Raji (cell line): ENCODE results near the gene TBC1D4.

ENCODE experiments used
- POLR2A ChIP-seq: IDR thresholded peaks from 2 replicates; pipeline ENCODE4 v1.6.1; 2011; ENCODE audit warnings: low read depth, low read length, control low read depth; ENCODE audit not compliant: insufficient read depth

TBC1D4 gene, protein sequence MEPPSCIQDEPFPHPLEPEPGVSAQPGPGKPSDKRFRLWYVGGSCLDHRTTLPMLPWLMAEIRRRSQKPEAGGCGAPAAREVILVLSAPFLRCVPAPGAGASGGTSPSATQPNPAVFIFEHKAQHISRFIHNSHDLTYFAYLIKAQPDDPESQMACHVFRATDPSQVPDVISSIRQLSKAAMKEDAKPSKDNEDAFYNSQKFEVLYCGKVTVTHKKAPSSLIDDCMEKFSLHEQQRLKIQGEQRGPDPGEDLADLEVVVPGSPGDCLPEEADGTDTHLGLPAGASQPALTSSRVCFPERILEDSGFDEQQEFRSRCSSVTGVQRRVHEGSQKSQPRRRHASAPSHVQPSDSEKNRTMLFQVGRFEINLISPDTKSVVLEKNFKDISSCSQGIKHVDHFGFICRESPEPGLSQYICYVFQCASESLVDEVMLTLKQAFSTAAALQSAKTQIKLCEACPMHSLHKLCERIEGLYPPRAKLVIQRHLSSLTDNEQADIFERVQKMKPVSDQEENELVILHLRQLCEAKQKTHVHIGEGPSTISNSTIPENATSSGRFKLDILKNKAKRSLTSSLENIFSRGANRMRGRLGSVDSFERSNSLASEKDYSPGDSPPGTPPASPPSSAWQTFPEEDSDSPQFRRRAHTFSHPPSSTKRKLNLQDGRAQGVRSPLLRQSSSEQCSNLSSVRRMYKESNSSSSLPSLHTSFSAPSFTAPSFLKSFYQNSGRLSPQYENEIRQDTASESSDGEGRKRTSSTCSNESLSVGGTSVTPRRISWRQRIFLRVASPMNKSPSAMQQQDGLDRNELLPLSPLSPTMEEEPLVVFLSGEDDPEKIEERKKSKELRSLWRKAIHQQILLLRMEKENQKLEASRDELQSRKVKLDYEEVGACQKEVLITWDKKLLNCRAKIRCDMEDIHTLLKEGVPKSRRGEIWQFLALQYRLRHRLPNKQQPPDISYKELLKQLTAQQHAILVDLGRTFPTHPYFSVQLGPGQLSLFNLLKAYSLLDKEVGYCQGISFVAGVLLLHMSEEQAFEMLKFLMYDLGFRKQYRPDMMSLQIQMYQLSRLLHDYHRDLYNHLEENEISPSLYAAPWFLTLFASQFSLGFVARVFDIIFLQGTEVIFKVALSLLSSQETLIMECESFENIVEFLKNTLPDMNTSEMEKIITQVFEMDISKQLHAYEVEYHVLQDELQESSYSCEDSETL (N-terminal part only)

DNA sequence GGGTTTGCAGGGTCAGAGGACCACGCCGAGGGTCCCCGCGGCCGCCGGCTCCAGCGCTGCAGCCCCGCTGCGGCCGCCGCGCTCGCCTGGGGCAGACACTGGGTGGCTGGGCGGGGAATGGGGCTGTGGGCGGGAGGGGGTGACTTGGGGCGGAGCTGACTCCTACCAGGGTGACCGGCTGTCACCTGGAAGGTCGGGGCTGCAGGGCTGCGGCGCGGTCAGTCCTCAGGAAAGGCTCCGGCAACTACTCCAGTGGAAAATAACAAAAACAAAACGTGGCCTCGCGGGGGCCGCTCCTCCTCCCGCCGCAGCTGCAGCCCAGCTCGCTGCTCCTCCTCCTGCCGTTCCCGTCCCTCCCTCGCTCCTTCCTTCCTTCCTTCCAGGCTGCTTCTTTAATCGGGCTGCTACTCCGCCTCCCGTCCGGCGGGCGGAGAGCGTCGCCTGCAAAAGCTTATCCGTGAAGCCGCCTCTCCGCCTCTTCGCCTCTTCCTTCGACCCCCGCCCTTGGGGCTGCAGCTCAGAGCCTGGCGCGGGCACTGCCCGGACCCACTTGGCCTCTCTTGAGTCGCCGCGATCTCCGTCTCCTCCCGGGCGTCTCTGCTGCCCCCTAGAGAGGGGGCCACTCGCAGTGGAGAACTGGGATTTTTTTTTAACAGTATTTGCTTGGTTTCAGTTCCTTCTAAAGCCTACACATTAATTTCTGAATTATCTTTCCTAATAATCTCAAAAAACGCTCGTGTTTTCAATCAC lies at the start of gene TBC1D4:
TBC1D4 (minus strand) TSS at position 100 of the 750 bp plus-strand sequence. CDS start 402 bp downstream, outside the sequence.
- no peak for TF ChIP-seq POLR2A

DNA sequence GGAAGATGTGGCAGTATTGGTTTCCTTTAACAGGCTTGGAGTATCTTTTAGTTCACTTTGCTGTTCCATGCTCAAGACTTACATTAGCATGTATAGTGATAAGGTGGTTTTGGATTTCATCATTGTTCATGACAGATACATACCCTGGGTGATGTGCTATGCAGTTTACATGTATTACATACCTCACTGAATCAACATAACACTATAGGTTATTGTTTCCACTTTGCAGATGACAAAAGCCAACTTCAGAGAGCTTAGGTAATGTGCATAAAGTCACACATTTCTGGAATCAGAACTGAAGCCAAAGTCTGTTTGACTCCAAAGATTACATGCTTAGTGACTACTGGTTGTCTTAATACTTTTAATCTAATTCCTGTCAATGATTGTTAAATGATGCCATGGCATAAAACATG lies 48.6 kb upstream of the TBC1D4 start:
- TF ChIP-seq POLR2A = no peak

DNA sequence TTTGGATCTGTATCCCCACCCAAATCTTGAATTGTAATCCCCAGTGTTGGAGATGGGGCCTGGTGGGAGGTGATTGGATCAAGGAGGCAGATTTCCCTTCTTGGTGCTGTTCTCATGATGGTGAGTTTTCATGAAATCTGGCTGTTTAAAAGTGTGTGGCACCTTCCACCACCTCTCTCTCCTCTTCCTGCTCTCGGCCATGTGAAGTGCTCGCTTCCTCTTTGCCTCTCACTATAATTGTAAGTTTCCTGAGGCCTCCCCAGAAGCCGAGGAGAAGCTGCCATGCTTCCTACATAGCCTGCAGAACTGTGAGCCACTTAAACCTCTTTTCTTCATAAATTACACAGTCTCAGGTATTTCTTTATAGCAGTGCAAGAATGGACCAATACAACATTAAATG lies 40.0 kb upstream of the TBC1D4 start:
- TF ChIP-seq POLR2A = no peak

DNA sequence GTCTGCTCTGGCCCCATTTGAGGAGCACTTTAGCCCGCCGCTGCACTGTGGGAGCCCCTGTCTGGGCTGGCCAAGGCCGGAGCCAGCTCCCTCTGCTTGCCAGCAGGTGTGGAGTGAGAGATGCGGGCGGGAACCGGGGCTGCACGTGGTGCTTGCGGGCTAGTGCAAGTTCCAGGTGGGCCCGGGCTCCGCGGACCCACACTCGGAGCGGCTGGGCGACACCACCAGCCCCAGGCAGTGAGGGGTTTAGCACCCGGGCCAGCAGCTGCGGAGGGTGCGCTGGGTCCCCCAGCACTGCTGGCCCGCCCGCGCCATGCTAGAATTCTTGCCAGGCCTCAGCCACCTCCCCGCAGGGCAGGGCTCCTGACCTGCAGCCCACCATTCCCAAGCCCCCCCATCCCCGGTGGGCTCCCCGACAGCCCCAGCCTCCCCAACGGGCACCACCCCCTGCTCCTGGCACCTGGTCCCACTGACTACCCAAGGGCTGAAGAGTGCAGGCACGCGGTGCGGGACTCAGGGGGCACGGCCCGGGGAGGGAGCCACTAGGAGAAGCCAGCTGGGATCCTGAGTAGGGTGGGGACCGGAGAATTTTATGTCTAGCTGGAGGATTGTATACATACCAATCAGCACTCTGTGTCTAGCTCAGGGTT lies 36.6 kb upstream of the TBC1D4 start:
- TF ChIP-seq POLR2A = no peak

DNA sequence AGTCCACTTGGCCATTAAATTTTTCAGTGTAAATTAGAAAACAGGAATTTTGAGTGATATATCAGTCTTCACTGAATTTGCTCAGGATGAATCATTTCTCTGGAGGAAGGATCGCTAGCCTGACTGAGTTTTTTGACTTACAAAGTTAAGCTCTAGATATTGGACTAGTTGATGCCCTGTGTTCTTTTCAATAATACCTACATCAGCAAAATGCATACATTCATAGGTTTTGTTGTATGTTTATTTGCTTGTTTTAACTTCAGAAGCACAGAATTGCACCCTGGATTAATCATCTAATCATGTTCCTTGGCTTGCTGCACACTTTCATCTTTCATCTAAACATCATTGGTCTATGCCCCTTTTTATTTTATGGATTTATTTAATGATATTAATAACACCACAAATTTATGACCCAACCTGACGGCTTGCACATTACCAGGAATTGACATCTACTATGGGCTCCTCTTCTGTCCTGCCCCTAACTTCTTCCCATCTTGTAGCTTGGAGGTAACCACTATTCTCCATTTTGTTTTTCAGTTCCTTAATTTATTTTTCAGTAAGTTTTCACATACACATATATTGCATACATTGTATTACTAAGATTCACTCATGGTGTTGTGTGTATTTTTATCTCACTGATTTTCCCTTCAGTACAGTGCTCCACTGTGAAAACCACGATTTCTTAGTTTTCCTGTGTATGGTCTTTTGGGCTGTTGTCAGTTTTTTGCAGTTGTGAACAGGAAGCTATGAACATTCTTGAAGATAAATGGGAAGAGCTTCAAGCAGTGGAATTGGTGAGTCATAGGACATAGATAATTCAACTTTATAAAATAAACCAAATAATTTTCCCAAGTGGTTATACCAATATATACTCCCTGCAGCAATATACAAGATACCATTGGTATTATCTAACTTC lies 32.4 kb upstream of the TBC1D4 start:
- no peak for TF ChIP-seq POLR2A

DNA sequence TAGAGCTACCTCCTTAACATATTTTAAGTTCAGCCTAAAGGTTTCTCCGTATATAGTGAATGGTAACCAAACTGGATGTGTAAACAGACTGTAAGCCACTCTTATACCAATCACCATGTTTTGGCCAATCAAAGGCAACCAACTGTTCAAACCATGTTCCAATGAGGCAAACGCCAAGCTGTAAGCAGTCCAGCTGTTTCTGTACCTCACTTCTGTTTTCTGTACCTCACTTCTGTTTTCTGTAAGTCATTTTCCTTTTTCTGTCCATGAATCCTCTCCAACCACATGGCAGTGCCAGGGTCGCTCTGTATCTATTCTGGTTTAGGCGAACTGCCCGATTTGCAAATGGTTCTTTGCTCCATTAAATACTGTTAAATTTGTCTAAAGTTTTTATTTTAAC lies 31.3 kb upstream of the TBC1D4 start:
- no peak for TF ChIP-seq POLR2A

DNA sequence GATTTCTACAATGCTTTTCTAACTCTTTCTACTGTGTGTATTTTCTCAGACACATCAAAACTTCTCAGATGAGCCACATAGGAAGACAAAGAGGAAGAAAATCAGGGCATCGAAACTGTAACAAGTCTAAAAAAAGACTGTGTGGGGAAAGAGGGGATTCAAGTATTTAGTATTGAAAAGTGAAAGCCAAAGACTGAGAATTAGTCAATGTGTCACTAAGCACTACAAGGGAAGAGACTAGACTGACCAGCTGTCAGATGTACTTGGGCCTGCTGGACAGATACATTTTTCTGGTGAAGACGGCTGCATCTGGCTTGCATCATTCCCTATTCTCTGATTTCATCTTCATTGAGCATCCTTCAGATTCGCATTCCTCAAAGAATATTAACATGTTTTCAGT lies 30.3 kb upstream of the TBC1D4 start:
- TF ChIP-seq POLR2A = no peak

DNA sequence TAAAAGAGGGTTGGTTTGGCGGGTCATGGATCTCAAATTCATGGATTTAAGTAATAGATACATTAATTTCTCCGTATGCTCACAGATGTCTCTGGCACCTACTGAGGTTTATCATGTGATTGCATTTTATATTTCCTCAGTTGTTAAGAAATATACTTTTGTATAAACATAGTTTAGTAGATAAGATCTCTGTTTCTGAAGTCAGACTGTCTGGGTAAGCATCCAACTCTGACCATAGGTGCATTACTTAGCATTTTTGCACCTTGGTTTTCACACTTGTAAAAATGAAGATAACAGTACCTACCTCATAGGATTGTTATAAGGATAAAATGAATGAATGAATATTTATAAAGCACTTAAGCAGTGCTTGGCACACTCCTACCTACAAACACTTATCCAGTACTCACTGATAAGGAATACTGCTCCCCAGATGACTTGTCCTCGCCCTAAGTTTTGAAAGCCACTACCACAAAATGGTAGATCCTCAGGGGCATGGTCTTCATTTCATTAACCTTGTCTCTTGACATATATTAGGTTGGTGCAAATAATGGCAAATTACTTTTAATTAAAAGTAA lies 29.2 kb upstream of the TBC1D4 start:
- TF ChIP-seq POLR2A = no peak

DNA sequence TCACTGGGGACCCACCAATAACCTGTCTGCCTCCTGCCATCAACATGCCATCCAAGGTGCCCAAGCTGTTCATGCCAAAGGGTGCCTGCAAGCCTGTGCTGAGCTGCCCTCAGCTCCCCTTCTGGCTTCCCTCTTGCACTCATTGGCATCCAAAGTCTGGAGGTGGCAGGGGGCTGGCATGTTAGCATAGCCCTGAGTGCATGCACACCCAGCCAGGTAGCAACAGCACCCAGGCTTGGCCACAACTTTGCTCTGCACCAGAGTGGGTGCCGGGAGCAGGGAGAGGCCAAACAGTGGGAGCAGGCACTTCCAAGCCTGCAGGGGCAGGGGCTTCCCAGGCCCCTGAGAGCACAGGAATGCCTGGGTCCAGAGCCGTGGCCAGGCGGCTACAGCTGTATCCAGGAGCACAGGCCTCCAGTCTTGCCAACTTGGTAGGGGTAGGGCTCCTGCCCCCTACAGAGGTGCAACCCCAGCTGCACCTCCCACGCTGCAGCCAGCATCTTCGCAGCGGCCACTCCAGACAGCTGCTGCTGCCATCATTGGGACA lies 26.1 kb upstream of the TBC1D4 start:
- no peak for TF ChIP-seq POLR2A

DNA sequence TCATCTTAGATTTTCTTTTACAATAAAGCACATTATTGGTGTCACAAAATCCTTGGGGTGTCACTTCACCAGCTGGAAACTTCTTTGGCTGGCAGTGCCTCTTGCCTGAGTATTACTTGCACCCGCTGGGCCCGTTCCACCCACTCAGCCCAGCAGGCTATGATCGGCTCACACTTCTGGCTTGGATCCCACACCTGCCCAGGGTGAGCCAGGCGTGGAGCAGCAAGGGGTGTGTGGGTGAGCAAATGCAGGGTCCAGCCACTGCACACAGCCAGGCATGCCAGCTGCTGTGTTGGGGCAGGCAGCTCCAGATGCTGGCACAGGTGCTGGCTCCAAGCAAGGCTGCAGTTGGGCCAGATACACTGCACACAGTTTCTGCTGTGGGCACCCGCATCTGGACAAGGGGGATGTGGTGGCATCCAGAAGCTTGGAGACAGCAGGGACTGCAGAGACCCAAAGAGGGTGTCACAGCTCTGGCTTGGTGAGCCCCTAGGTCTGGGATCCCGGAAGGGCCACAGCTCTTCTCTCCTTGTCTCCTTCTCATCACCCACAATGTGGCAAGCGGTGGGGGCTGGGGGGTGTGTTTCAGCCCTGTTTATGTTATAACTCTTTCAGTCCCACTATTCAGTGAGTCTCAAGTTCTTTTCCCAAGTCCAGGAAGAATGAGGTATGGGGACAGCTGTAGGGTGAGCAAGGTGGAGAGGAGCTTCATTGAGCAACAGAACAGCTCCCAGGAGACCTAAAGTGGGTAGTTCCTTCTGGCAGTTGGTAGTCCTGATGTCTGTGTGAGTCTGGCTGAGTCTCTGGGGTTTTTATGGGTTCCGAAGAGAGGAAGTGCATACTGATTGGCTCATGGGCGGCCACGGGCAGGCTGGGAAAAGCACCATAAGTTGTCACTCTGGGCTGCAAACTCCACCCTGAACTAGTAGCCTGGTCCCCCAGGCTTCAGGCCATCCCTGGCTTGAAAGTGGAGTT lies 25.3 kb upstream of the TBC1D4 start:
- TF ChIP-seq POLR2A = no peak

DNA sequence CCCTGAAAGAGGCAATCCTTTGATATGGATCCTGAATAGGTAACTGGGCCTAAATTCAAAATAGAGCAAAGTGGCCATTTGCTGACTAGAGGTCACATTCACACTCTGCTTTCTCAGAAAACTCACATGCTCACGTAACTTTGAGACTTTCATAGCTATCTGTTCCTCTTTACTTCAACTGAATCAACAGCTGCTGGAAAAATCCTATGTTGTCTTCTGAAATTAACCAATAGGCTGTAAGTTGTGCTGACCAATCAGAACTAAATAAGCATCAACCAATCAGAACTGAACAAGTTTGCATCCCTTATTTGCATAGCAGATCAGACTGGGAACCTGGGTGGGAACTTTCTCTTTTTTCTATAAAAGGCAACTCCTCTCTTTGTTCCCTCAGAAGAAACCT lies 24.0 kb upstream of the TBC1D4 start:
- TF ChIP-seq POLR2A = no peak
